Endothelial cell of umbilical vein (primary cell): ENCODE measurements around the gene CCDC73.

Experiments used
- EZH2 ChIP-seq: IDR thresholded peaks from 2 replicates; pipeline ENCODE4 v1.6.1; 2012; ENCODE audit warnings: borderline replicate concordance, low read depth, mild to moderate bottlenecking, moderate library complexity, low read length, inconsistent platforms; ENCODE audit not compliant: severe bottlenecking
- FOS ChIP-seq: IDR thresholded peaks from 2 replicates; pipeline ENCODE4 v1.6.1; 2011; ENCODE audit warnings: mild to moderate bottlenecking, low read length, moderate library complexity, borderline replicate concordance; ENCODE audit not compliant: insufficient read depth
- GATA2 ChIP-seq: IDR thresholded peaks from 2 replicates; pipeline ENCODE4 v1.7.0; 2011; ENCODE audit warnings: low read depth, mild to moderate bottlenecking, moderate library complexity, mixed read lengths, low read length; ENCODE audit not compliant: insufficient read length, insufficient read depth
- JUN ChIP-seq: IDR thresholded peaks from 2 replicates; pipeline ENCODE4 v1.6.1; 2011; ENCODE audit warnings: borderline replicate concordance, low read depth; ENCODE audit not compliant: insufficient read length, insufficient read depth
- POLR2A ChIP-seq: IDR thresholded peaks from 2 replicates; pipeline ENCODE4 v1.6.1; 2012; ENCODE audit warnings: low read depth, mild to moderate bottlenecking, control low read depth, low read length
- POLR2AphosphoS5 ChIP-seq: IDR thresholded peaks from 2 replicates; pipeline ENCODE4 v1.6.1; 2012; ENCODE audit warnings: low read depth, mild to moderate bottlenecking, control low read depth, low read length, moderate library complexity; ENCODE audit not compliant: insufficient read depth
- TF ChIP-seq, protein P1 (sequence below), 2 donors: IDR thresholded peaks; 1 replicate in 1 of 2; 2 replicates in 1 of 2; pipeline ENCODE4 v1.5.1; 2011; ENCODE audit warnings: low read length in 2 of 2, mild to moderate bottlenecking in 2 of 2, moderate library complexity in 2 of 2, control low read depth in 1 of 2, inconsistent platforms in 1 of 2, low read depth in 1 of 2; ENCODE audit not compliant: insufficient read depth in 1 of 2; ENCODE audit errors: extremely low read depth in 1 of 2
- TF ChIP-seq, protein P2 (sequence below): IDR thresholded peaks from 2 replicates; pipeline ENCODE4 v1.6.1; 2011; ENCODE audit not compliant: insufficient read depth, insufficient read length

DNA sequence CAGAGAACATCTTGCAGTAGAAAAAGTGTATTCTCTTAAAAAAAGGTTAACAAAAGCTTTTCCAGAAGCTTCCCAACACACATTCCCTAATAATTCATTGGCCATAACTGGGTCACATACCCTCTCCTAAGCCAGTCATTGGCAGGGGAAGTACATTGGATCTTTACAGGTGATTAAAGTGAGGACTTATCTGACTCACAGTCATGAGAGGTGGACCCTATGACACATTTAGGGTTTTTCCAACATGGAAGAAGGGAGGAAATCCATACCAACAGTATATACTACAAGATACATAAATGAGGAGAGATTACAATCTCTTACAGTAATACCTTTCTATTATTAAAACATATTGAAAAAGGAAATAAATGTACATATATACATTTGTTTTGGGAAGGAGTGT is 72.2 kb downstream of the CCDC73 start:
- no peak for TF ChIP-seq POLR2A
- TF ChIP-seq, protein P1, sequence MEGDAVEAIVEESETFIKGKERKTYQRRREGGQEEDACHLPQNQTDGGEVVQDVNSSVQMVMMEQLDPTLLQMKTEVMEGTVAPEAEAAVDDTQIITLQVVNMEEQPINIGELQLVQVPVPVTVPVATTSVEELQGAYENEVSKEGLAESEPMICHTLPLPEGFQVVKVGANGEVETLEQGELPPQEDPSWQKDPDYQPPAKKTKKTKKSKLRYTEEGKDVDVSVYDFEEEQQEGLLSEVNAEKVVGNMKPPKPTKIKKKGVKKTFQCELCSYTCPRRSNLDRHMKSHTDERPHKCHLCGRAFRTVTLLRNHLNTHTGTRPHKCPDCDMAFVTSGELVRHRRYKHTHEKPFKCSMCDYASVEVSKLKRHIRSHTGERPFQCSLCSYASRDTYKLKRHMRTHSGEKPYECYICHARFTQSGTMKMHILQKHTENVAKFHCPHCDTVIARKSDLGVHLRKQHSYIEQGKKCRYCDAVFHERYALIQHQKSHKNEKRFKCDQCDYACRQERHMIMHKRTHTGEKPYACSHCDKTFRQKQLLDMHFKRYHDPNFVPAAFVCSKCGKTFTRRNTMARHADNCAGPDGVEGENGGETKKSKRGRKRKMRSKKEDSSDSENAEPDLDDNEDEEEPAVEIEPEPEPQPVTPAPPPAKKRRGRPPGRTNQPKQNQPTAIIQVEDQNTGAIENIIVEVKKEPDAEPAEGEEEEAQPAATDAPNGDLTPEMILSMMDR (IDR thresholded peaks at IDR 0.05; ENCODE audit: extremely low read depth in 1 of 2, insufficient read depth in 1 of 2, low read depth in 1 of 2, low read length in 2 of 2), result no peak
- TF ChIP-seq POLR2AphosphoS5, result no peak
- no peak for TF ChIP-seq EZH2
- no peak for TF ChIP-seq JUN
- TF ChIP-seq, protein P2, sequence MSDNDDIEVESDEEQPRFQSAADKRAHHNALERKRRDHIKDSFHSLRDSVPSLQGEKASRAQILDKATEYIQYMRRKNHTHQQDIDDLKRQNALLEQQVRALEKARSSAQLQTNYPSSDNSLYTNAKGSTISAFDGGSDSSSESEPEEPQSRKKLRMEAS, result no peak
- no peak for TF ChIP-seq GATA2
- TF ChIP-seq FOS, result no peak
